OCI-LY3 (cell line): ENCODE data around the gene ZBTB49.

ENCODE experiments used
- H2AFZ ChIP-seq: fragments of 200-600, 300-600 bp; shearing (Covaris generic); 2 replicates; pipeline ENCODE4 v1.6.0; 2014; ENCODE audit warnings: antibody characterized with exemption, low read depth, low read length
- H3K27ac ChIP-seq: fragments of 200-600, 300-600 bp; sonication (generic); 2 replicates; pipeline ENCODE4 v1.5.1; 2014; ENCODE audit warnings: mild to moderate bottlenecking, low read length, moderate library complexity, mixed read lengths
- H3K27me3 ChIP-seq: fragments of 200-600, 300-600 bp; sonication (generic); 2 replicates; pipeline ENCODE4 v1.6.1; 2014; ENCODE audit warnings: low read depth, low read length, mixed read lengths
- H3K36me3 ChIP-seq: fragments of 200-600, 300-600 bp; sonication (generic); replicated peaks from 2 replicates; pipeline ENCODE3; 2014; ENCODE audit warnings: low read depth, low read length, mixed read lengths
- H3K4me1 ChIP-seq: fragments of 300-600, 200-600 bp; sonication (generic); 2 replicates; pipeline ENCODE4 v1.6.1; 2014; ENCODE audit warnings: low read length, mixed read lengths
- H3K4me2 ChIP-seq: fragments of 200-600, 300-600 bp; sonication (generic); 2 replicates; pipeline ENCODE4 v1.6.1; 2014; ENCODE audit warnings: low read length, mixed read lengths
- H3K4me3 ChIP-seq: fragments of 300-600, 200-600 bp; sonication (generic); 2 replicates; pipeline ENCODE4 v1.5.1; 2014; ENCODE audit warnings: antibody characterized with exemption, mild to moderate bottlenecking, low read length, moderate library complexity
- H3K79me2 ChIP-seq: fragments of 300-600, 200-600 bp; shearing (Covaris generic); 2 replicates; pipeline ENCODE4 v1.6.1; 2014; ENCODE audit warnings: mild to moderate bottlenecking, low read length, mixed read lengths
- H3K9ac ChIP-seq: fragments of 300-600, 200-600 bp; shearing (Covaris generic); 2 replicates; pipeline ENCODE4 v1.6.0; 2014; ENCODE audit warnings: mild to moderate bottlenecking, low read length, moderate library complexity
- H3K9me3 ChIP-seq: fragments of 200-600, 300-600 bp; shearing (Covaris generic); 2 replicates; pipeline ENCODE4 v1.6.1; 2014; ENCODE audit warnings: low read length, mixed read lengths; ENCODE audit not compliant: insufficient read depth
- H4K20me1 ChIP-seq: fragments of 200-600, 300-600 bp; sonication (generic); 2 replicates; pipeline ENCODE4 v1.6.1; 2016; ENCODE audit warnings: low read length, mixed read lengths; ENCODE audit not compliant: insufficient read depth
- CTCF ChIP-seq: fragments of 200-600, 300-600 bp; sonication (generic); IDR thresholded peaks from 2 replicates; pipeline ENCODE4 v1.5.1; 2014; ENCODE audit warnings: antibody characterized with exemption, low read length, low read depth
- EZH2phosphoT487 ChIP-seq: fragments of 200-600 bp; shearing (Covaris generic); IDR thresholded peaks from 2 replicates; pipeline ENCODE4 v1.6.1; 2018; ENCODE audit warnings: antibody characterized with exemption, mixed run types, low read depth

Gene ZBTB49

GRCh38 chr4:4327652-4328121 is 37.6 kb downstream of the ZBTB49 start:
- Histone ChIP-seq H3K4me1 (peaks cover 43% of the 10 kb centered on the region), H3K9ac (no peak overlapping the region), H3K9me3 (peaks cover 3% of the 10 kb centered on the region; the same call in 1 of the 2 replicates), H3K36me3 (peaks cover 10% of the 10 kb centered on the region), H3K27me3 (no peaks in the 10 kb centered on the region), H3K79me2 (no peaks in the 10 kb centered on the region), H2AFZ (no peak overlapping the region), H3K4me3 (no peak overlapping the region), H3K27ac (no peak overlapping the region), H3K4me2 (no peak overlapping the region), H4K20me1 (no peaks in the 10 kb centered on the region)
- no peak for TF ChIP-seq EZH2phosphoT487
- peak; percentile 10; the same call in 1 of the 2 replicates for TF ChIP-seq CTCF

GRCh38 chr4:4328206-4328605 is 38.2 kb downstream of the ZBTB49 start:
- Histone ChIP-seq H3K36me3 (peaks cover 10% of the 10 kb centered on the region), H3K4me2 (no peak overlapping the region), H3K27ac (no peak overlapping the region), H3K9ac (no peak overlapping the region), H3K4me3 (no peak overlapping the region), H4K20me1 (no peaks in the 10 kb centered on the region), H2AFZ (no peak overlapping the region), H3K9me3 (peaks cover 3% of the 10 kb centered on the region; the same call in 1 of the 2 replicates), H3K27me3 (no peaks in the 10 kb centered on the region), H3K79me2 (no peaks in the 10 kb centered on the region), H3K4me1 (peaks cover 49% of the 10 kb centered on the region)
- TF ChIP-seq EZH2phosphoT487 (no peak), CTCF (no peak)

GRCh38 chr4:4328840-4329239 is 38.8 kb downstream of the ZBTB49 start:
- no peak overlapping the region for H3K27ac ChIP-seq
- H3K4me1 ChIP-seq: peaks cover 55% of the 10 kb centered on the region
- no peak overlapping the region for H2AFZ ChIP-seq
- peaks cover 3% of the 10 kb centered on the region; the same call in 1 of the 2 replicates for H3K9me3 ChIP-seq
- no peak overlapping the region for H3K4me2 ChIP-seq
- TF ChIP-seq EZH2phosphoT487 (no peak), CTCF (no peak)
- no peaks in the 10 kb centered on the region for H4K20me1 ChIP-seq
- no peaks in the 10 kb centered on the region for H3K27me3 ChIP-seq
- no peaks in the 10 kb centered on the region for H3K79me2 ChIP-seq
- peaks cover 10% of the 10 kb centered on the region for H3K36me3 ChIP-seq
- no peak overlapping the region for H3K4me3 ChIP-seq
- no peak overlapping the region; the same call in 1 of the 2 replicates for H3K9ac ChIP-seq

GRCh38 chr4:4329496-4329895 is 39.4 kb downstream of the ZBTB49 start:
- peaks cover 61% of the 10 kb centered on the region for H3K4me1 ChIP-seq
- H3K36me3 ChIP-seq: peaks cover 10% of the 10 kb centered on the region
- no peak overlapping the region for H3K4me3 ChIP-seq
- H3K27me3 ChIP-seq: no peaks in the 10 kb centered on the region
- peak overlapping the region; percentile 44 for H3K27ac ChIP-seq
- H3K9me3 ChIP-seq: peaks cover 3% of the 10 kb centered on the region; the same call in 1 of the 2 replicates
- no peak for TF ChIP-seq EZH2phosphoT487
- no peak for TF ChIP-seq CTCF
- no peaks in the 10 kb centered on the region for H3K79me2 ChIP-seq
- H2AFZ ChIP-seq: no peak overlapping the region
- H4K20me1 ChIP-seq: no peaks in the 10 kb centered on the region
- 0 out of 2 replicates have a peak overlapping the region, but pooled peaks have one; percentile 5 for H3K4me2 ChIP-seq
- H3K9ac ChIP-seq: peak overlapping the region; percentile 10; the same call in 1 of the 2 replicates
